Caco-2 (cell line): ENCODE measurements around the gene ATXN7. TPM values are rescaled to one million over a fixed set of nuclear protein-coding genes. Genes with fewer than 3 reads are reported as not detected.

ENCODE experiments used
- BruUV-seq: library from RNA; stranded (reverse); fragments of 400-500 nt; replicated peaks from 2 replicates; lab custom pipeline; 2021; lab: Mats Ljungman, UMichigan
- CTCF ChIA-PET: fragments of 300-600 bp; sonication (Branson Sonifier 250); formaldehyde crosslinking; loops from one replicate; lab custom pipeline; 2022; ENCODE audit warnings: antibody characterized with exemption; lab: Charles Lee
- POLR2A ChIA-PET: fragments of 300-600 bp; sonication (Branson Sonifier 250); formaldehyde crosslinking; loops from one replicate; lab custom pipeline; 2022; ENCODE audit warnings: antibody characterized with exemption; lab: Charles Lee
- DNase-seq, 2 experiments: peaks; one replicate each; pipeline versions ENCODE4 v3.0.0 to v3.0.0-alpha.2; 2020 to 2022
- H3K27me3 ChIP-seq: replicated peaks from 2 replicates; pipeline ENCODE4 v1.6.0; 2011; ENCODE audit warnings: low read length; ENCODE audit not compliant: control insufficient read depth, insufficient read depth
- H3K36me3 ChIP-seq: 2 replicates; pipeline ENCODE4 v1.5.1; 2011; ENCODE audit warnings: low read length; ENCODE audit not compliant: control insufficient read depth, insufficient read depth
- H3K4me1 ChIP-seq: fragments of 250-450 bp; sonication (Bioruptor Pico); 2 replicates; pipeline ENCODE4 v1.5.1; 2020; ENCODE audit warnings: mild to moderate bottlenecking
- H3K4me3 ChIP-seq: 2 replicates; pipeline ENCODE4 v1.5.1; 2011; ENCODE audit warnings: low read depth, mild to moderate bottlenecking, control low read depth, low read length
- H3K9me3 ChIP-seq: fragments of 250-450 bp; sonication (Bioruptor Pico); 2 replicates; pipeline ENCODE4 v1.5.1; 2020; ENCODE audit warnings: mild to moderate bottlenecking, moderate library complexity
- H3K27ac Mint-ChIP-seq: one replicate; pipeline ENCODE4 v1.8.0; 2022; ENCODE audit warnings: mixed read lengths; ENCODE audit not compliant: unreplicated experiment
- H3K27me3 Mint-ChIP-seq: one replicate; pipeline ENCODE4 v1.8.0; 2022; ENCODE audit warnings: mixed read lengths; ENCODE audit not compliant: insufficient read depth, unreplicated experiment
- H3K36me3 Mint-ChIP-seq: one replicate; pipeline ENCODE4 v1.8.0; 2022; ENCODE audit warnings: mild to moderate bottlenecking, mixed read lengths; ENCODE audit not compliant: insufficient read depth, unreplicated experiment
- H3K4me1 Mint-ChIP-seq: one replicate; pipeline ENCODE4 v1.8.0; 2022; ENCODE audit warnings: low read depth, mixed read lengths; ENCODE audit not compliant: unreplicated experiment
- H3K4me3 Mint-ChIP-seq: one replicate; pipeline ENCODE4 v1.8.0; 2022; ENCODE audit warnings: mild to moderate bottlenecking, moderate library complexity, mixed read lengths; ENCODE audit not compliant: unreplicated experiment
- H3K9me3 Mint-ChIP-seq: one replicate; pipeline ENCODE4 v1.8.0; 2022; ENCODE audit warnings: mixed read lengths; ENCODE audit not compliant: unreplicated experiment
- CTCF ChIP-seq, 2 experiments: fragments of 200-600 bp in 1 of 2; IDR thresholded peaks; 1 replicate in 1 of 2; 2 replicates in 1 of 2; pipeline versions ENCODE4 v1.5.1 to v1.8.0; 2011 to 2022; ENCODE audit warnings: antibody characterized with exemption in 1 of 2, control low read depth in 1 of 2, inconsistent platforms in 1 of 2, low read depth in 1 of 2, low read length in 1 of 2, mild to moderate bottlenecking in 1 of 2, moderate library complexity in 1 of 2; ENCODE audit not compliant: insufficient read depth in 1 of 2, severe bottlenecking in 1 of 2, unreplicated experiment in 1 of 2
- intact Hi-C: fragments of 100-400 bp; cut with micrococcal nuclease; formaldehyde crosslinking; loops from one replicate; pipeline ENCODE4 v1.10.0; 2022; ENCODE audit not compliant: unreplicated experiment
- total RNA-seq: library from RNA; stranded (reverse); gene quantifications from 2 replicates; pipeline ENCODE4 v1.2.3, GENCODE V29; 2022

Gene ATXN7
- total RNA-seq, 1 experiment from 2014 or later: 22.5 TPM

GRCh38 chr3:63926309-63926708, 62.6 kb downstream of the ATXN7 start:
- BruUV-seq: no TSS peak
- TF ChIP-seq CTCF (IDR thresholded peaks at IDR 0.05; ENCODE audit: insufficient read depth in 1 of 2, low read depth in 1 of 2, low read length in 1 of 2, severe bottlenecking in 1 of 2, unreplicated experiment in 1 of 2): no peak
- H3K4me3 Mint-ChIP-seq: no peak overlapping the region
- no peak for DNase-seq
- intact Hi-C loops: no loop called here
- H3K9me3 ChIP-seq: no peaks in the 10 kb centered on the region
- H3K27me3 ChIP-seq: no peaks in the 10 kb centered on the region
- H3K36me3 Mint-ChIP-seq: peaks cover 42% of the 10 kb centered on the region
- CTCF ChIA-PET: no interaction called here
- peaks cover 27% of the 10 kb centered on the region for H3K9me3 Mint-ChIP-seq
- no peak overlapping the region for H3K4me3 ChIP-seq
- H3K4me1 Mint-ChIP-seq: no peaks in the 10 kb centered on the region
- no peak overlapping the region for H3K27ac Mint-ChIP-seq
- H3K27me3 Mint-ChIP-seq: no peaks in the 10 kb centered on the region
- peaks cover 2% of the 10 kb centered on the region; the same call in 1 of the 2 replicates for H3K36me3 ChIP-seq
- H3K4me1 ChIP-seq: no peaks in the 10 kb centered on the region
- POLR2A ChIA-PET: no interaction called here

GRCh38 chr3:63927422-63928280, 64.0 kb downstream of the ATXN7 start:
- H3K4me3 ChIP-seq: no peak overlapping the region
- no peak overlapping the region for H3K27ac Mint-ChIP-seq
- intact Hi-C loops: no loop called here
- H3K4me1 ChIP-seq: no peaks in the 10 kb centered on the region
- TF ChIP-seq CTCF (IDR thresholded peaks at IDR 0.05; ENCODE audit: insufficient read depth in 1 of 2, low read depth in 1 of 2, low read length in 1 of 2, severe bottlenecking in 1 of 2, unreplicated experiment in 1 of 2): no peak
- H3K4me1 Mint-ChIP-seq: no peaks in the 10 kb centered on the region
- H3K27me3 ChIP-seq: no peaks in the 10 kb centered on the region
- H3K9me3 Mint-ChIP-seq: peaks cover 27% of the 10 kb centered on the region
- BruUV-seq: no TSS peak
- DNase-seq: no peak
- no peak overlapping the region for H3K4me3 Mint-ChIP-seq
- ChIA-PET POLR2A (no interaction called here), CTCF (interaction anchor here (0.7 kb wide), 1 partner anchor 20 kb away, joined by 3 read pairs; no protein-coding TSS in a partner anchor)
- H3K36me3 Mint-ChIP-seq: peaks cover 34% of the 10 kb centered on the region
- peaks cover 2% of the 10 kb centered on the region; the same call in 1 of the 2 replicates for H3K36me3 ChIP-seq
- no peaks in the 10 kb centered on the region for H3K9me3 ChIP-seq
- H3K27me3 Mint-ChIP-seq: no peaks in the 10 kb centered on the region

GRCh38 chr3:63931290-63931689, 67.6 kb downstream of the ATXN7 start:
- Mint-ChIP-seq H3K36me3 (peaks cover 3% of the 10 kb centered on the region), H3K27ac (no peak overlapping the region), H3K4me3 (no peak overlapping the region), H3K4me1 (peaks cover 3% of the 10 kb centered on the region), H3K9me3 (no peaks in the 10 kb centered on the region), H3K27me3 (no peaks in the 10 kb centered on the region)
- DNase-seq: no peak
- Histone ChIP-seq H3K9me3 (no peaks in the 10 kb centered on the region), H3K27me3 (no peaks in the 10 kb centered on the region), H3K36me3 (no peaks in the 10 kb centered on the region), H3K4me1 (peaks cover 8% of the 10 kb centered on the region), H3K4me3 (no peak overlapping the region)
- intact Hi-C loops: no loop called here
- TF ChIP-seq CTCF (IDR thresholded peaks at IDR 0.05; ENCODE audit: insufficient read depth in 1 of 2, low read depth in 1 of 2, low read length in 1 of 2, severe bottlenecking in 1 of 2, unreplicated experiment in 1 of 2): no peak
- ChIA-PET CTCF (no interaction called here), POLR2A (no interaction called here)
- BruUV-seq: no TSS peak
